IMR-90 (cell line): ENCODE results near the gene EML6. TPM values are rescaled to one million over a fixed set of nuclear protein-coding genes. Genes with fewer than 3 reads are reported as not detected.

Experiments
- ATAC-seq: fragments of 200-7000 bp; cut with Tn5 transposase; 2 replicates; pipeline ENCODE4 v1.9.1; 2020; ENCODE audit warnings: low read depth, mild to moderate bottlenecking, moderate library complexity
- BruUV-seq: library from RNA; stranded (reverse); fragments of 400-500 nt; replicated peaks from 2 replicates; lab custom pipeline; 2021; lab: Mats Ljungman, UMichigan
- CTCF ChIA-PET: fragments of 300-600 bp; formaldehyde crosslinking; extraction: SDS; loops from one replicate; lab custom pipeline; 2021; ENCODE audit warnings: antibody characterized with exemption; lab: Yijun Ruan, JAX
- POLR2A ChIA-PET: fragments of 300-600 bp; sonication (Branson Sonifier 250); formaldehyde crosslinking; loops from one replicate; lab custom pipeline; 2022; ENCODE audit warnings: antibody characterized with exemption; ENCODE audit not compliant: unreplicated experiment; lab: Charles Lee
- DNase-seq: peaks from one replicate; pipeline ENCODE4 v3.0.0; 2013
- H2AFZ ChIP-seq: replicated peaks from 2 replicates; pipeline ENCODE3; 2013; ENCODE audit warnings: low read length, mild to moderate bottlenecking; ENCODE audit not compliant: poor library complexity
- H2AK5ac ChIP-seq: 2 replicates; pipeline ENCODE4 v1.6.1; 2013; ENCODE audit warnings: low read depth, low read length, inconsistent platforms
- H2AK9ac ChIP-seq: replicated peaks from 2 replicates; pipeline ENCODE3; 2013; ENCODE audit warnings: mild to moderate bottlenecking, low read depth, low read length, moderate library complexity; ENCODE audit not compliant: poor library complexity
- H2BK120ac ChIP-seq: 2 replicates; pipeline ENCODE4 v1.6.1; 2013; ENCODE audit warnings: low read depth, low read length, inconsistent platforms
- H2BK15ac ChIP-seq: 3 replicates; pipeline ENCODE4 v1.6.1; 2013; ENCODE audit warnings: low read depth, low read length, inconsistent platforms
- H2BK20ac ChIP-seq: 2 replicates; pipeline ENCODE4 v1.6.1; 2013; ENCODE audit warnings: low read depth, mild to moderate bottlenecking, inconsistent platforms, low read length, moderate library complexity
- H2BK5ac ChIP-seq: 2 replicates; pipeline ENCODE4 v1.6.1; 2013; ENCODE audit warnings: mild to moderate bottlenecking, low read depth, low read length, inconsistent platforms; ENCODE audit not compliant: poor library complexity, severe bottlenecking
- H3K14ac ChIP-seq: replicated peaks from 2 replicates; pipeline ENCODE4 v1.6.1; 2013; ENCODE audit warnings: low read depth, low read length, inconsistent platforms
- H3K18ac ChIP-seq: 2 replicates; pipeline ENCODE4 v1.6.1; 2013; ENCODE audit warnings: low read depth, low read length, control low read depth
- H3K23ac ChIP-seq: 2 replicates; pipeline ENCODE4 v1.6.1; 2013; ENCODE audit warnings: low read depth, low read length, inconsistent platforms
- H3K27ac ChIP-seq: 2 replicates; pipeline ENCODE4 v1.5.1; 2013; ENCODE audit warnings: mild to moderate bottlenecking, control low read depth, low read length; ENCODE audit not compliant: insufficient read depth
- H3K27me3 ChIP-seq: 2 replicates; pipeline ENCODE4 v1.6.1; 2013; ENCODE audit warnings: low read length; ENCODE audit not compliant: control insufficient read depth, insufficient read depth
- H3K36me3 ChIP-seq: 2 replicates; pipeline ENCODE4 v1.6.1; 2013; ENCODE audit warnings: low read length, mixed read lengths; ENCODE audit not compliant: control insufficient read depth, insufficient read depth
- H3K4ac ChIP-seq: 2 replicates; pipeline ENCODE4 v1.6.1; 2013; ENCODE audit warnings: low read depth, low read length, inconsistent platforms
- H3K4me1 ChIP-seq: 2 replicates; pipeline ENCODE4 v1.6.1; 2013; ENCODE audit warnings: low read length, mixed read lengths; ENCODE audit not compliant: control insufficient read depth, insufficient read depth
- H3K4me2 ChIP-seq: 2 replicates; pipeline ENCODE4 v1.6.1; 2013; ENCODE audit warnings: low read depth, mild to moderate bottlenecking, control low read depth, low read length, moderate library complexity
- H3K4me3 ChIP-seq: 2 replicates; pipeline ENCODE4 v1.5.1; 2013; ENCODE audit warnings: low read depth, mild to moderate bottlenecking, control low read depth, low read length, moderate library complexity; ENCODE audit not compliant: insufficient read depth
- H3K56ac ChIP-seq: 2 replicates; pipeline ENCODE4 v1.6.1; 2013; ENCODE audit warnings: low read length, inconsistent platforms; ENCODE audit not compliant: insufficient read depth; ENCODE audit errors: extremely low read depth
- H3K79me1 ChIP-seq, 2 experiments: 2 replicates each; pipeline ENCODE4 v1.6.1; 2013; ENCODE audit warnings: low read length in 2 of 2, inconsistent platforms in 1 of 2, low read depth in 1 of 2
- H3K9ac ChIP-seq: 2 replicates; pipeline ENCODE4 v1.6.1; 2013; ENCODE audit warnings: low read depth, low read length, control low read depth
- H3K9me1 ChIP-seq: 2 replicates; pipeline ENCODE4 v1.6.1; 2013; ENCODE audit warnings: low read length, inconsistent platforms; ENCODE audit not compliant: insufficient read depth
- H3K9me3 ChIP-seq: 2 replicates; pipeline ENCODE4 v1.6.1; 2013; ENCODE audit warnings: low read length; ENCODE audit not compliant: control insufficient read depth, insufficient read depth
- H4K20me1 ChIP-seq: 2 replicates; pipeline ENCODE4 v1.6.1; 2013; ENCODE audit warnings: low read length, inconsistent platforms; ENCODE audit not compliant: insufficient read depth
- H4K5ac ChIP-seq: 2 replicates; pipeline ENCODE4 v1.6.1; 2013; ENCODE audit warnings: mild to moderate bottlenecking, low read depth, low read length, control low read depth
- H4K8ac ChIP-seq, 2 experiments: 2 replicates each; pipeline ENCODE4 v1.6.1; 2013; ENCODE audit warnings: low read depth in 2 of 2, low read length in 2 of 2, control low read depth in 1 of 2, inconsistent platforms in 1 of 2
- H4K91ac ChIP-seq: 2 replicates; pipeline ENCODE4 v1.6.1; 2013; ENCODE audit warnings: low read depth, low read length, inconsistent platforms; ENCODE audit not compliant: insufficient read depth
- FOS ChIP-seq: fragments of 150-350 bp; IDR thresholded peaks from 2 replicates; pipeline ENCODE4 v1.6.1; 2016; ENCODE audit warnings: low read depth, low read length
- MAFK ChIP-seq: IDR thresholded peaks from 2 replicates; pipeline ENCODE4 v1.6.1; 2012; ENCODE audit warnings: low read depth, low read length, improper control_type of control experiment
- POLR2A ChIP-seq: IDR thresholded peaks from 2 replicates; pipeline ENCODE4 v1.6.1; 2012; ENCODE audit warnings: mild to moderate bottlenecking, low read depth, low read length
- RFX5 ChIP-seq: IDR thresholded peaks from 2 replicates; pipeline ENCODE4 v1.8.0; 2012; ENCODE audit warnings: low read depth, mild to moderate bottlenecking, low read length, moderate library complexity
- SMC3 ChIP-seq: fragments of 150-350 bp; IDR thresholded peaks from 2 replicates; pipeline ENCODE4 v1.6.1; 2016; ENCODE audit warnings: low read depth, mild to moderate bottlenecking, antibody characterized with exemption, low read length, moderate library complexity
- USF2 ChIP-seq: fragments of 150-350 bp; IDR thresholded peaks from 2 replicates; pipeline ENCODE4 v1.6.1; 2017; ENCODE audit warnings: mild to moderate bottlenecking, antibody characterized with exemption, low read length, low read depth
- WGBS, 2 experiments: methylation state at CpG; one replicate each; pipeline versions ENCODE4 v1.1.5 to v1.1.7; 2013; ENCODE audit warnings: missing lambda C conversion rate in 2 of 2; ENCODE audit not compliant: insufficient read length in 1 of 2; ENCODE audit errors: extremely low coverage in 2 of 2; 5-methylcytosine and 5-hydroxymethylcytosine counted together
- dilution Hi-C: fragments of 300-500 bp; cut with HindIII; formaldehyde crosslinking; loops from one replicate; pipeline ENCODE4 v1.14.3; 2018; ENCODE audit warnings: low sequenced_read_pairs; ENCODE audit not compliant: unreplicated experiment
- in situ Hi-C: fragments of 300-500 bp; cut with MboI; formaldehyde crosslinking; loops from 3 replicates; pipeline ENCODE4 v1.14.3; 2019; ENCODE audit warnings: low sequenced_read_pairs, inconsistent platforms, mixed read lengths
- intact Hi-C: fragments of 100-400 bp; cut with micrococcal nuclease; formaldehyde crosslinking; loops from 2 replicates; pipeline ENCODE4 v1.10.0; 2022
- polyA plus RNA-seq, 3 experiments: library from polyadenylated mRNA; depleted of rRNA; stranded (reverse); fragments of >200 nt; gene quantifications; 2 replicates each; pipeline ENCODE4 v1.2.3, GENCODE V29; 2012; ENCODE audit warnings: low replicate concordance in 1 of 3
- total RNA-seq: library from RNA; depleted of rRNA; stranded (reverse); fragments of >200 nt; gene quantifications from 2 replicates; pipeline ENCODE4 v1.2.3, GENCODE V29; 2012

The EML6 gene
- total and polyA plus RNA-seq, 2 of the 4 experiments (the other 2 are of a cell fraction), result 0.18 to 0.19 TPM

- Histone ChIP-seq H3K4me2 (no peak overlapping the region), H2BK20ac (no peak overlapping the region), H2AFZ (no peak overlapping the region), H4K20me1 (no peaks in the 10 kb centered on the region), H3K23ac (no peak overlapping the region), H4K91ac (no peak overlapping the region), H3K36me3 (no peaks in the 10 kb centered on the region), H3K79me1 (0 out of 4 replicates have a peak, but pooled peaks cover 0 to 2% of the 10 kb centered on the region in 2 experiments), H4K5ac (no peak overlapping the region), H3K4ac (no peak overlapping the region), H2BK15ac (no peak overlapping the region), H2AK9ac (no peak overlapping the region), H2AK5ac (no peak overlapping the region), H3K27me3 (peaks cover 2% of the 10 kb centered on the region; the same call in 1 of the 2 replicates), H3K9ac (no peak overlapping the region), H3K9me3 (peaks cover 2% of the 10 kb centered on the region; the same call in 1 of the 2 replicates), H3K56ac (no peak overlapping the region), H3K4me3 (no peak overlapping the region), H4K8ac (no peak overlapping the region), H3K4me1 (peaks cover 5% of the 10 kb centered on the region), H3K27ac (no peak overlapping the region), H3K14ac (no peak overlapping the region), H3K9me1 (peaks cover 6% of the 10 kb centered on the region; the same call in 1 of the 2 replicates), H2BK5ac (no peak overlapping the region), H2BK120ac (no peak overlapping the region), H3K18ac (no peak overlapping the region)
- no peak for DNase-seq
- CTCF ChIA-PET, result no interaction called here
- POLR2A ChIA-PET, result interaction anchor here (0.6 kb wide), 1 partner anchor 258 kb away, joined by 5 read pairs; no protein-coding TSS in a partner anchor
- intact Hi-C loops, result no loop called here
- dilution Hi-C loops, result no loop called here
- BruUV-seq, result no TSS peak
- no CpG with 5 or more reads among the region's 3 CpGs for WGBS, 2 experiments
- no peak for ATAC-seq
- TF ChIP-seq FOS (no peak), MAFK (peak; percentile 42; the same call in 1 of the 2 replicates), POLR2A (no peak), RFX5 (no peak), SMC3 (no peak), USF2 (no peak)
- in situ Hi-C loops, result no loop called here
These were observed 217.3 kb downstream of the EML6 start for GRCh38 chr2:54940723-54941122.
